Measurements from ENCODE around the gene ABHD1. TPM values are rescaled to one million over a fixed set of nuclear protein-coding genes. Genes with fewer than 3 reads are reported as not detected.
"Not testable (repeated sequence)": the region's sequence is repeated elsewhere in the genome, so short reads cannot be mapped to it uniquely, and the experiment has no call there.

The ABHD1 gene
- total RNA-seq, 1 experiment from 2014 or later: 0.18 TPM

- H3K4me1 Mint-ChIP-seq (ENCODE audit: low read depth, unreplicated experiment); BruUV-seq (replicated peaks); H3K36me3 ChIP-seq (ENCODE audit: control insufficient read depth, insufficient read depth, low read length); H3K9me3 ChIP-seq; H3K4me3 Mint-ChIP-seq (ENCODE audit: unreplicated experiment); H3K27ac Mint-ChIP-seq (ENCODE audit: unreplicated experiment); H3K27me3 ChIP-seq (replicated peaks; ENCODE audit: control insufficient read depth, insufficient read depth, low read length); H3K4me3 ChIP-seq (ENCODE audit: low read depth, low read length); H3K36me3 Mint-ChIP-seq (ENCODE audit: insufficient read depth, unreplicated experiment); DNase-seq; intact Hi-C loops (cut with micrococcal nuclease; ENCODE audit: unreplicated experiment); H3K9me3 Mint-ChIP-seq (ENCODE audit: unreplicated experiment); H3K27me3 Mint-ChIP-seq (ENCODE audit: insufficient read depth, unreplicated experiment); H3K4me1 ChIP-seq: not testable (repeated sequence)
- ChIA-PET POLR2A (interaction anchor here (0.6 kb wide), 1 partner anchor 172 kb away, joined by 5 read pairs; no protein-coding TSS in a partner anchor), CTCF (interaction anchor here (0.6 to 1.0 kb wide), 2 partner anchors 11 to 75 kb away, joined by 4 to 5 read pairs; no protein-coding TSS in a partner anchor)
Measured at GRCh38 chr2:27111392-27112078, 12.1 kb upstream of the ABHD1 start.

GRCh38 chr2:27115519-27115918 is 8.1 kb upstream of the ABHD1 start:
- no TSS peak for BruUV-seq (replicated peaks)
- 0 out of 2 replicates have a peak, but pooled peaks cover 3% of the 10 kb centered on the region for H3K4me1 ChIP-seq
- H3K27ac Mint-ChIP-seq (ENCODE audit: unreplicated experiment): no peak overlapping the region
- peaks cover 6% of the 10 kb centered on the region for H3K36me3 Mint-ChIP-seq (ENCODE audit: insufficient read depth, unreplicated experiment)
- POLR2A ChIA-PET: no interaction called here
- CTCF ChIA-PET: no interaction called here
- H3K27me3 Mint-ChIP-seq (ENCODE audit: insufficient read depth, unreplicated experiment): peaks cover 5% of the 10 kb centered on the region
- H3K27me3 ChIP-seq (replicated peaks; ENCODE audit: control insufficient read depth, insufficient read depth, low read length): no peaks in the 10 kb centered on the region
- DNase-seq: no peak
- H3K36me3 ChIP-seq (ENCODE audit: control insufficient read depth, insufficient read depth, low read length): no peaks in the 10 kb centered on the region
- no peak overlapping the region for H3K4me3 ChIP-seq (ENCODE audit: low read depth, low read length)
- no peak overlapping the region for H3K4me3 Mint-ChIP-seq (ENCODE audit: unreplicated experiment)
- intact Hi-C loops (cut with micrococcal nuclease; ENCODE audit: unreplicated experiment): no loop called here
- H3K4me1 Mint-ChIP-seq (ENCODE audit: low read depth, unreplicated experiment): no peaks in the 10 kb centered on the region
- H3K9me3 Mint-ChIP-seq (ENCODE audit: unreplicated experiment): no peaks in the 10 kb centered on the region
- TF ChIP-seq CTCF (IDR thresholded peaks at IDR 0.05; ENCODE audit: insufficient read depth in 1 of 2, low read depth in 1 of 2, low read length in 1 of 2, severe bottlenecking in 1 of 2, unreplicated experiment in 1 of 2): no peak
- no peaks in the 10 kb centered on the region for H3K9me3 ChIP-seq

- Mint-ChIP-seq H3K4me1 (ENCODE audit: low read depth, unreplicated experiment) (no peaks in the 10 kb centered on the region), H3K9me3 (ENCODE audit: unreplicated experiment) (no peaks in the 10 kb centered on the region), H3K27ac (ENCODE audit: unreplicated experiment) (no peak overlapping the region), H3K27me3 (ENCODE audit: insufficient read depth, unreplicated experiment) (peaks cover 13% of the 10 kb centered on the region), H3K4me3 (ENCODE audit: unreplicated experiment) (peak overlapping the region; percentile 76), H3K36me3 (ENCODE audit: insufficient read depth, unreplicated experiment) (peaks cover 6% of the 10 kb centered on the region)
- TF ChIP-seq CTCF (IDR thresholded peaks at IDR 0.05; ENCODE audit: insufficient read depth in 1 of 2, low read depth in 1 of 2, low read length in 1 of 2, severe bottlenecking in 1 of 2, unreplicated experiment in 1 of 2): no peak
- ChIA-PET CTCF (interaction anchor here (1.3 kb wide), 1 partner anchor 174 kb away, joined by 3 read pairs; no protein-coding TSS in a partner anchor), POLR2A (no interaction called here)
- 0 out of 2 replicates have a peak, but pooled peaks cover 3% of the 10 kb centered on the region for H3K4me1 ChIP-seq
- H3K9me3 ChIP-seq: no peaks in the 10 kb centered on the region
- no peaks in the 10 kb centered on the region for H3K36me3 ChIP-seq (ENCODE audit: control insufficient read depth, insufficient read depth, low read length)
- H3K4me3 ChIP-seq (ENCODE audit: low read depth, low read length): peak overlapping the region; percentile 61
- no peaks in the 10 kb centered on the region for H3K27me3 ChIP-seq (replicated peaks; ENCODE audit: control insufficient read depth, insufficient read depth, low read length)
- intact Hi-C loops (cut with micrococcal nuclease; ENCODE audit: unreplicated experiment): no loop called here
- no TSS peak for BruUV-seq (replicated peaks)
- DNase-seq: no peak
Measured at GRCh38 chr2:27117995-27118524, 5.6 kb upstream of the ABHD1 start.

All from Caco-2 (cell line).